GM19395 (cell line): Measurements from ENCODE around the gene FXYD5.

Experiments
- ATAC-seq: cut with Tn5 transposase; IDR thresholded peaks from one replicate; pipeline ENCODE4 v1.9.1; 2021; ENCODE audit warnings: mild to moderate bottlenecking, moderate library complexity; ENCODE audit not compliant: unreplicated experiment

Gene FXYD5

GRCh38 chr19:35155981-35156672 is 1.6 kb downstream of the FXYD5 start:
- no peak for ATAC-seq

GRCh38 chr19:35156673-35157014 is 2.1 kb downstream of the FXYD5 start:
- ATAC-seq, result no peak

GRCh38 chr19:35157431-35157830 is 2.9 kb downstream of the FXYD5 start:
- ATAC-seq, result no peak

- ATAC-seq, result no peak
These were observed 5.1 kb downstream of the FXYD5 start for GRCh38 chr19:35159606-35160005.

GRCh38 chr19:35160629-35161433 is 6.3 kb downstream of the FXYD5 start:
- ATAC-seq, result no peak

- no peak for ATAC-seq
These were observed 6.9 kb downstream of the FXYD5 start for GRCh38 chr19:35161434-35161743.

- no peak for ATAC-seq
These were observed 8.2 kb downstream of the FXYD5 start for GRCh38 chr19:35162471-35163326.

GRCh38 chr19:35164418-35164817 is 9.9 kb downstream of the FXYD5 start:
- no peak for ATAC-seq

- no peak for ATAC-seq
These were observed 10.9 kb downstream of the FXYD5 start for GRCh38 chr19:35165200-35166058.

GRCh38 chr19:35166100-35167063 is 11.8 kb downstream of the FXYD5 start:
- ATAC-seq, result no peak

- no peak for ATAC-seq
These were observed 12.9 kb downstream of the FXYD5 start for GRCh38 chr19:35167251-35168119.

GRCh38 chr19:35168196-35168595 is 13.7 kb downstream of the FXYD5 start:
- no peak for ATAC-seq

- no peak for ATAC-seq
These were observed 14.9 kb downstream of the FXYD5 start for GRCh38 chr19:35169221-35169995.

GRCh38 chr19:35170359-35171061 is 16.0 kb downstream of the FXYD5 start:
- ATAC-seq, result no peak

GRCh38 chr19:35171730-35172129 is 17.2 kb downstream of the FXYD5 start:
- no peak for ATAC-seq

GRCh38 chr19:35174226-35174625 is 19.7 kb downstream of the FXYD5 start:
- ATAC-seq, result no peak

GRCh38 chr19:35176181-35176570 is 21.6 kb downstream of the FXYD5 start:
- no peak for ATAC-seq
